HepG2 (cell line): ENCODE results near the gene THRB. TPM values are rescaled to one million over a fixed set of nuclear protein-coding genes. Genes with fewer than 3 reads are reported as not detected.

Experiments
- CCAR2 ChIP-seq: fragments of 200-400 bp; formaldehyde crosslinking; optimal IDR thresholded peaks from 2 replicates; pipeline ENCODE3; 2018; ENCODE audit warnings: low read depth, mild to moderate bottlenecking, low read length, moderate library complexity
- EEA1 ChIP-seq: sonication (generic); formaldehyde crosslinking; IDR thresholded peaks from 2 replicates; pipeline ENCODE4 v1.5.1; 2020; ENCODE audit warnings: mild to moderate bottlenecking, missing genetic modification reagents, borderline replicate concordance
- KAT2B ChIP-seq: fragments of 150-350 bp; IDR thresholded peaks from 2 replicates; pipeline ENCODE4 v1.6.1; 2014; ENCODE audit warnings: low read depth, low read length, borderline replicate concordance
- MAF1 ChIP-seq: sonication (generic); formaldehyde crosslinking; IDR thresholded peaks from 2 replicates; pipeline ENCODE4 v1.5.0; 2020; ENCODE audit warnings: missing genetic modification reagents, borderline replicate concordance
- MATR3 ChIP-seq: sonication (generic); formaldehyde crosslinking; IDR thresholded peaks from 2 replicates; pipeline ENCODE4 v1.4.0; 2020; ENCODE audit warnings: missing genetic modification reagents
- MBD4 ChIP-seq: IDR thresholded peaks from 2 replicates; pipeline ENCODE4 v1.6.1; 2012; ENCODE audit warnings: low read length, inconsistent platforms, borderline replicate concordance
- SALL2 ChIP-seq: sonication (generic); formaldehyde crosslinking; IDR thresholded peaks from 2 replicates; pipeline ENCODE4 v1.8.1; 2023; ENCODE audit warnings: mild to moderate bottlenecking, missing genetic modification reagents, inconsistent platforms
- SCMH1 ChIP-seq: sonication (generic); formaldehyde crosslinking; IDR thresholded peaks from 2 replicates; pipeline ENCODE4 v1.9.0; 2021; ENCODE audit warnings: missing genetic modification reagents, mild to moderate bottlenecking, borderline replicate concordance
- SSRP1 ChIP-seq: IDR thresholded peaks from 2 replicates; pipeline ENCODE4 v1.6.1; 2016; ENCODE audit warnings: control low read depth
- TEAD3 ChIP-seq: optimal IDR thresholded peaks from 2 replicates; pipeline ENCODE3; 2016; ENCODE audit warnings: borderline replicate concordance
- U2AF2 ChIP-seq: fragments of 200-400 bp; formaldehyde crosslinking; IDR thresholded peaks from 2 replicates; pipeline ENCODE4 v1.6.1; 2017; ENCODE audit warnings: low read depth, mild to moderate bottlenecking, low read length
- ZBTB42 ChIP-seq: sonication (generic); formaldehyde crosslinking; IDR thresholded peaks from 2 replicates; pipeline ENCODE4 v1.5.0; 2020; ENCODE audit warnings: mild to moderate bottlenecking, missing genetic modification reagents
- ZC3H13 ChIP-seq: sonication (generic); formaldehyde crosslinking; IDR thresholded peaks from 2 replicates; pipeline ENCODE4 v1.8.1; 2023; ENCODE audit warnings: mild to moderate bottlenecking, missing genetic modification reagents, moderate library complexity
- ZNF431 ChIP-seq: sonication (generic); formaldehyde crosslinking; IDR thresholded peaks from 2 replicates; pipeline ENCODE4 v1.9.0; 2022; ENCODE audit warnings: missing genetic modification reagents, low read depth, mild to moderate bottlenecking, borderline replicate concordance
- ZNF556 ChIP-seq: sonication (generic); formaldehyde crosslinking; IDR thresholded peaks from 2 replicates; pipeline ENCODE4 v1.4.0; 2020; ENCODE audit warnings: mild to moderate bottlenecking, missing genetic modification reagents, borderline replicate concordance
- ZSCAN29 ChIP-seq: sonication (generic); formaldehyde crosslinking; conservative IDR thresholded peaks from 2 replicates; pipeline ENCODE4 v1.4.0; 2020; ENCODE audit warnings: mild to moderate bottlenecking, missing genetic modification reagents
- polyA plus RNA-seq, 8 experiments: library from polyadenylated mRNA; depleted of rRNA in 3 of 8; stranded (reverse) in 7 of 8; unstranded in 1 of 8; fragments of >200 nt; fragmentation: Illumina TruSeq in 4 of 8; extraction: Trizol in 4 of 8; gene quantifications; 2 replicates each; pipeline versions ENCODE4 v1.2.1 to v1.2.3, GENCODE V29; 2011 to 2016; ENCODE audit warnings: low read depth in 4 of 8, missing spikeins in 1 of 8, mixed read lengths in 1 of 8; ENCODE audit not compliant: insufficient read depth in 1 of 8
- total RNA-seq, 5 experiments: library from RNA; depleted of rRNA; stranded (reverse); fragments of >200 nt; fragmentation: Illumina TruSeq; extraction: Trizol; gene quantifications; 2 replicates each; pipeline ENCODE4 v1.2.3, GENCODE V29; 2016; ENCODE audit warnings: low read depth in 1 of 5
- TF ChIP-seq, protein P1 (sequence below): sonication (generic); formaldehyde crosslinking; IDR thresholded peaks from 2 replicates; pipeline ENCODE4 v1.4.0; 2020; ENCODE audit warnings: missing genetic modification reagents, mild to moderate bottlenecking, borderline replicate concordance
- TF ChIP-seq, protein P2 (sequence below): sonication (generic); formaldehyde crosslinking; IDR thresholded peaks from 2 replicates; pipeline ENCODE4 v1.4.0; 2020; ENCODE audit warnings: mild to moderate bottlenecking, missing genetic modification reagents
- TF ChIP-seq, protein P3 (sequence below): sonication (generic); formaldehyde crosslinking; IDR thresholded peaks from 2 replicates; pipeline ENCODE4 v1.5.0; 2020; ENCODE audit warnings: missing genetic modification reagents, mild to moderate bottlenecking, borderline replicate concordance
- TF ChIP-seq, protein P4 (sequence below): sonication (generic); formaldehyde crosslinking; IDR thresholded peaks from 2 replicates; pipeline ENCODE4 v1.4.0; 2020; ENCODE audit warnings: missing genetic modification reagents
- TF ChIP-seq, protein P5 (sequence below): IDR thresholded peaks from 2 replicates; pipeline ENCODE4 v1.6.1; 2016; ENCODE audit warnings: low read depth, control low read depth

Gene THRB
- total and polyA plus RNA-seq, 2 of the 13 experiments (the other 11 are each of a cell fraction or from before 2014, with no cell fraction given), result 4.7 to 22.7 TPM

DNA sequence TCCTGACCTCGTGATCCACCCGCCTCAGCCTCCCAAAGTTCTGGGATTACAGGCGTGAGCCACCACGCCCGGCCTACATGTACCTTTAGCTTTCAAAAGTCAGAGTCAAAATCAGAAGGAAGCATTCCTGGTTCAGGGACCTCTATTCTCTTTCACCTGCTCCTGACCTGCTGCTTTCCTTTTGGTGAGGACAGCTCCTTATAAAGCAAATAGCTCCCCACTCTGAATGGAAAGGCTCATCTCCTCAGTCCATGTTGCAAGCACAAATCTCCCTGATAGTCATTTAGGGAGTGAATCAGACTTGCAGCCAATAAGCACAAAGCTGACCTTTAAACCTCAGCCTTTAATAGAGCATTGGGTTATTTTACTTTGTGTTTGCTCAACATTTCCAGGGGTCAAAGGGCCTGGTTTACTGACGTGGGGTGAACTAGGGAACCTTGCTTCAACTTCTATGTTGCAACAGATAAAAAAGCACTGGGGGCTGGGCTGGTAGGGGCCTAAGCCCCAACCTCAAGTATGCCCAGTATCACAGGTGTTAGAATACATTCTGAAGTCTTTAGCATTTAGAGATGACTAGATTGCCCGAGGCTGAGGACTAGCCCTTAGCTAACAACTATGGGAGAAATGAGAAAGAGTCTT, 43.1 kb downstream of the THRB start (continued):
- TF ChIP-seq MBD4 (no peak), KAT2B (no peak), MATR3 (CRISPR knock-in tag) (no peak), ZNF431 (no peak), ZSCAN29 (no peak), U2AF2 (no peak), CCAR2 (peak; percentile 74), ZBTB42 (CRISPR knock-in tag) (no peak), SALL2 (CRISPR knock-in tag) (peak; percentile 25; the same call in 1 of the 2 replicates), SCMH1 (CRISPR knock-in tag) (no peak), ZNF556 (CRISPR knock-in tag) (peak; percentile 60; the same call in 1 of the 2 replicates), EEA1 (CRISPR knock-in tag) (no peak), ZC3H13 (CRISPR knock-in tag) (no peak), TEAD3 (no peak), SSRP1 (CRISPR knock-in tag) (no peak), MAF1 (CRISPR knock-in tag) (no peak)
- TF ChIP-seq, protein P1, sequence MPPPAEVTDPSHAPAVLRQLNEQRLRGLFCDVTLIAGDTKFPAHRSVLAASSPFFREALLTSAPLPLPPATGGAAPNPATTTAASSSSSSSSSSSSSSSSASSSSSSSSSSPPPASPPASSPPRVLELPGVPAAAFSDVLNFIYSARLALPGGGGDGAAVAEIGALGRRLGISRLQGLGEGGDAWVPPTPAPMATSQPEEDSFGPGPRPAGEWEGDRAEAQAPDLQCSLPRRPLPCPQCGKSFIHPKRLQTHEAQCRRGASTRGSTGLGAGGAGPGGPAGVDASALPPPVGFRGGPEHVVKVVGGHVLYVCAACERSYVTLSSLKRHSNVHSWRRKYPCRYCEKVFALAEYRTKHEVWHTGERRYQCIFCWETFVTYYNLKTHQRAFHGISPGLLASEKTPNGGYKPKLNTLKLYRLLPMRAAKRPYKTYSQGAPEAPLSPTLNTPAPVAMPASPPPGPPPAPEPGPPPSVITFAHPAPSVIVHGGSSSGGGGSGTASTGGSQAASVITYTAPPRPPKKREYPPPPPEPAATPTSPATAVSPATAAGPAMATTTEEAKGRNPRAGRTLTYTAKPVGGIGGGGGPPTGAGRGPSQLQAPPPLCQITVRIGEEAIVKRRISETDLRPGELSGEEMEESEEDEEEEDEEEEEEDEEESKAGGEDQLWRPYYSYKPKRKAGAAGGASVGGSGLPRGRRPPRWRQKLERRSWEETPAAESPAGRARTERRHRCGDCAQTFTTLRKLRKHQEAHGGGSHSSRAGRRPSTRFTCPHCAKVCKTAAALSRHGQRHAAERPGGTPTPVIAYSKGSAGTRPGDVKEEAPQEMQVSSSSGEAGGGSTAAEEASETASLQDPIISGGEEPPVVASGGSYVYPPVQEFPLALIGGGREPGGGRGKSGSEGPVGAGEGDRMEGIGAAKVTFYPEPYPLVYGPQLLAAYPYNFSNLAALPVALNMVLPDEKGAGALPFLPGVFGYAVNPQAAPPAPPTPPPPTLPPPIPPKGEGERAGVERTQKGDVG, result peak; percentile 82
- TF ChIP-seq, protein P2, sequence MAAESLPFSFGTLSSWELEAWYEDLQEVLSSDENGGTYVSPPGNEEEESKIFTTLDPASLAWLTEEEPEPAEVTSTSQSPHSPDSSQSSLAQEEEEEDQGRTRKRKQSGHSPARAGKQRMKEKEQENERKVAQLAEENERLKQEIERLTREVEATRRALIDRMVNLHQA (CRISPR knock-in tag), result no peak
- TF ChIP-seq, protein P3, sequence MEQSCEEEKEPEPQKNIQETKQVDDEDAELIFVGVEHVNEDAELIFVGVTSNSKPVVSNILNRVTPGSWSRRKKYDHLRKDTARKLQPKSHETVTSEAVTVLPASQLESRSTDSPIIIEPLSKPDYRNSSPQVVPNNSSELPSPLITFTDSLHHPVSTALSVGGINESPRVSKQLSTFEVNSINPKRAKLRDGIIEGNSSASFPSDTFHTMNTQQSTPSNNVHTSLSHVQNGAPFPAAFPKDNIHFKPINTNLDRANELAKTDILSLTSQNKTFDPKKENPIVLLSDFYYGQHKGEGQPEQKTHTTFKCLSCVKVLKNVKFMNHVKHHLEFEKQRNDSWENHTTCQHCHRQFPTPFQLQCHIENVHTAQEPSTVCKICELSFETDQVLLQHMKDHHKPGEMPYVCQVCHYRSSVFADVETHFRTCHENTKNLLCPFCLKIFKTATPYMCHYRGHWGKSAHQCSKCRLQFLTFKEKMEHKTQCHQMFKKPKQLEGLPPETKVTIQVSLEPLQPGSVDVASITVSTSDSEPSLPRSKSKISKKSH (CRISPR knock-in tag), result no peak
- TF ChIP-seq, protein P4, sequence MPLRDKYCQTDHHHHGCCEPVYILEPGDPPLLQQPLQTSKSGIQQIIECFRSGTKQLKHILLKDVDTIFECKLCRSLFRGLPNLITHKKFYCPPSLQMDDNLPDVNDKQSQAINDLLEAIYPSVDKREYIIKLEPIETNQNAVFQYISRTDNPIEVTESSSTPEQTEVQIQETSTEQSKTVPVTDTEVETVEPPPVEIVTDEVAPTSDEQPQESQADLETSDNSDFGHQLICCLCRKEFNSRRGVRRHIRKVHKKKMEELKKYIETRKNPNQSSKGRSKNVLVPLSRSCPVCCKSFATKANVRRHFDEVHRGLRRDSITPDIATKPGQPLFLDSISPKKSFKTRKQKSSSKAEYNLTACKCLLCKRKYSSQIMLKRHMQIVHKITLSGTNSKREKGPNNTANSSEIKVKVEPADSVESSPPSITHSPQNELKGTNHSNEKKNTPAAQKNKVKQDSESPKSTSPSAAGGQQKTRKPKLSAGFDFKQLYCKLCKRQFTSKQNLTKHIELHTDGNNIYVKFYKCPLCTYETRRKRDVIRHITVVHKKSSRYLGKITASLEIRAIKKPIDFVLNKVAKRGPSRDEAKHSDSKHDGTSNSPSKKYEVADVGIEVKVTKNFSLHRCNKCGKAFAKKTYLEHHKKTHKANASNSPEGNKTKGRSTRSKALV (CRISPR knock-in tag), result peak; percentile 68; the same call in 1 of the 2 replicates
- TF ChIP-seq, protein P5, sequence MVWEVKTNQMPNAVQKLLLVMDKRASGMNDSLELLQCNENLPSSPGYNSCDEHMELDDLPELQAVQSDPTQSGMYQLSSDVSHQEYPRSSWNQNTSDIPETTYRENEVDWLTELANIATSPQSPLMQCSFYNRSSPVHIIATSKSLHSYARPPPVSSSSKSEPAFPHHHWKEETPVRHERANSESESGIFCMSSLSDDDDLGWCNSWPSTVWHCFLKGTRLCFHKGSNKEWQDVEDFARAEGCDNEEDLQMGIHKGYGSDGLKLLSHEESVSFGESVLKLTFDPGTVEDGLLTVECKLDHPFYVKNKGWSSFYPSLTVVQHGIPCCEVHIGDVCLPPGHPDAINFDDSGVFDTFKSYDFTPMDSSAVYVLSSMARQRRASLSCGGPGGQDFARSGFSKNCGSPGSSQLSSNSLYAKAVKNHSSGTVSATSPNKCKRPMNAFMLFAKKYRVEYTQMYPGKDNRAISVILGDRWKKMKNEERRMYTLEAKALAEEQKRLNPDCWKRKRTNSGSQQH (CRISPR knock-in tag), result peak; percentile 57; the same call in 1 of the 2 replicates
